HepG2 (cell line): Measurements from ENCODE around the gene BCAN. TPM values are rescaled to one million over a fixed set of nuclear protein-coding genes. Genes with fewer than 3 reads are reported as not detected.

Experiments used
- ATAC-seq: fragments of 200-7000 bp; cut with Tn5 transposase; 3 replicates; pipeline ENCODE4 v1.9.1; 2020; ENCODE audit warnings: mild to moderate bottlenecking, moderate library complexity
- BruUV-seq: library from RNA; stranded (reverse); fragments of 400-500 nt; replicated peaks from 2 replicates; lab custom pipeline; 2021; lab: Mats Ljungman, UMichigan
- CTCF ChIA-PET: fragments of 300-600 bp; formaldehyde crosslinking; extraction: SDS; loops from one replicate; lab custom pipeline; 2021; ENCODE audit warnings: low total read pairs, inconsistent platforms, low intra/inter-chr PET ratio; lab: Yijun Ruan, JAX
- POLR2A ChIA-PET: fragments of 350-600 bp; sonication (Branson Sonifier 250); formaldehyde crosslinking; loops from one replicate; lab custom pipeline; 2020; ENCODE audit warnings: antibody characterized with exemption, inconsistent platforms; lab: Yijun Ruan, JAX
- DNase-seq: peaks from one replicate; pipeline ENCODE4 v3.0.0-alpha.2; 2015; ENCODE audit warnings: low spot score
- FAIRE-seq: peaks from 3 replicates; lab custom pipeline; 2011; peaks lifted over from hg19 to GRCh38; lab: Jason Lieb, UNC
- H2AFZ ChIP-seq: one replicate; pipeline ENCODE4 v1.6.1; 2011; ENCODE audit warnings: low read length, inconsistent platforms
- H3K27ac ChIP-seq: fragments of 300-600 bp; 3 replicates; pipeline ENCODE4 v1.8.0; 2011; ENCODE audit warnings: mixed run types, mild to moderate bottlenecking, mixed read lengths, low read length, inconsistent platforms; ENCODE audit not compliant: insufficient read depth; ENCODE audit errors: extremely low read length
- H3K27me3 ChIP-seq, 2 experiments: fragments of 200-600 bp in 1 of 2; 2 replicates in 1 of 2; 3 replicates in 1 of 2; pipeline versions ENCODE4 v1.6.0 to v1.8.0; 2011; ENCODE audit warnings: low read length in 2 of 2, mild to moderate bottlenecking in 2 of 2, moderate library complexity in 2 of 2, inconsistent platforms in 1 of 2; ENCODE audit not compliant: insufficient read depth in 2 of 2, control insufficient read depth in 1 of 2
- H3K36me3 ChIP-seq, 2 experiments: fragments of 200-600 bp in 1 of 2; replicated peaks in 1 of 2; 2 replicates in 1 of 2; 3 replicates in 1 of 2; pipeline versions ENCODE4 v1.5.1 to v1.8.0; 2011; ENCODE audit warnings: low read length in 2 of 2, inconsistent platforms in 1 of 2; ENCODE audit not compliant: insufficient read depth in 2 of 2, control insufficient read depth in 1 of 2
- H3K4me1 ChIP-seq: 2 replicates; pipeline ENCODE4 v1.5.1; 2012; ENCODE audit warnings: low read length, inconsistent platforms; ENCODE audit not compliant: insufficient read depth
- H3K4me2 ChIP-seq: 2 replicates; pipeline ENCODE4 v1.6.0; 2011; ENCODE audit warnings: low read depth, low read length, inconsistent platforms
- H3K4me3 ChIP-seq, 3 experiments: fragments of 200-600 bp in 1 of 3; sonication (generic), shearing (Covaris generic) in 1 of 3; replicated peaks in 1 of 3; 2 replicates each; pipeline ENCODE4 v1.5.1; 2011 to 2016; ENCODE audit warnings: low read length in 3 of 3, inconsistent platforms in 2 of 3, low read depth in 2 of 3, mild to moderate bottlenecking in 2 of 3, control low read depth in 1 of 3, mixed read lengths in 1 of 3; ENCODE audit not compliant: insufficient read depth in 1 of 3
- H3K79me2 ChIP-seq: one replicate; pipeline ENCODE4 v1.6.1; 2011; ENCODE audit warnings: low read length, inconsistent platforms; ENCODE audit not compliant: insufficient read depth
- H3K9ac ChIP-seq: 2 replicates; pipeline ENCODE4 v1.6.0; 2011; ENCODE audit warnings: mild to moderate bottlenecking, low read depth, low read length, inconsistent platforms; ENCODE audit not compliant: insufficient read depth
- H3K9me3 ChIP-seq: 2 replicates; pipeline ENCODE4 v1.5.1; 2012; ENCODE audit warnings: mild to moderate bottlenecking, low read length
- H4K20me1 ChIP-seq: 2 replicates; pipeline ENCODE4 v1.6.0; 2011; ENCODE audit warnings: inconsistent platforms, mild to moderate bottlenecking, low read length, moderate library complexity; ENCODE audit not compliant: insufficient read depth
- AGO2 ChIP-seq: fragments of 200-400 bp; formaldehyde crosslinking; optimal IDR thresholded peaks from 2 replicates; pipeline ENCODE3; 2017; ENCODE audit warnings: mild to moderate bottlenecking, low read depth, low read length, moderate library complexity
- CCAR2 ChIP-seq: fragments of 200-400 bp; formaldehyde crosslinking; optimal IDR thresholded peaks from 2 replicates; pipeline ENCODE3; 2018; ENCODE audit warnings: low read depth, mild to moderate bottlenecking, low read length, moderate library complexity
- CREB1 ChIP-seq, 2 experiments: fragments of 450-650 bp in 1 of 2; IDR thresholded peaks; 2 replicates each; pipeline ENCODE4 v1.6.1; 2016 to 2017; ENCODE audit warnings: control low read depth in 1 of 2, mild to moderate bottlenecking in 1 of 2, missing compliant biosample characterization in 1 of 2, missing genetic modification characterization in 1 of 2
- ELF3 ChIP-seq: IDR thresholded peaks from 2 replicates; pipeline ENCODE4 v1.6.1; 2016; ENCODE audit warnings: missing genetic modification reagents, missing compliant biosample characterization
- FLYWCH1 ChIP-seq: sonication (generic); formaldehyde crosslinking; IDR thresholded peaks from 2 replicates; pipeline ENCODE4 v1.8.1; 2023; ENCODE audit warnings: mild to moderate bottlenecking, missing genetic modification reagents
- GLI4 ChIP-seq: sonication (generic); formaldehyde crosslinking; IDR thresholded peaks from 2 replicates; pipeline ENCODE4 v1.5.1; 2020; ENCODE audit warnings: missing genetic modification reagents, mild to moderate bottlenecking, moderate library complexity, borderline replicate concordance
- HNRNPL ChIP-seq: fragments of 200-400 bp; formaldehyde crosslinking; IDR thresholded peaks from 2 replicates; pipeline ENCODE4 v1.6.1; 2017; ENCODE audit warnings: mild to moderate bottlenecking, low read depth, low read length
- IKZF1 ChIP-seq: fragments of 450-650 bp; IDR thresholded peaks from 2 replicates; pipeline ENCODE4 v1.7.1; 2016
- KLF6 ChIP-seq: IDR thresholded peaks from 2 replicates; pipeline ENCODE4 v1.8.0; 2016; ENCODE audit warnings: missing biosample characterization, missing genetic modification reagents
- NR2C2 ChIP-seq: sonication (generic); formaldehyde crosslinking; IDR thresholded peaks from 2 replicates; pipeline ENCODE4 v1.4.0; 2020; ENCODE audit warnings: missing genetic modification reagents, mild to moderate bottlenecking, moderate library complexity, borderline replicate concordance
- POLR2A ChIP-seq, 2 experiments: IDR thresholded peaks; 2 replicates each; pipeline ENCODE4 v1.6.1; 2011; ENCODE audit warnings: low read depth in 2 of 2, low read length in 2 of 2, mild to moderate bottlenecking in 1 of 2, moderate library complexity in 1 of 2; ENCODE audit not compliant: insufficient read depth in 1 of 2
- POLR2AphosphoS5 ChIP-seq: IDR thresholded peaks from 2 replicates; pipeline ENCODE4 v1.6.1; 2012; ENCODE audit warnings: low read depth, low read length
- RBFOX2 ChIP-seq: fragments of 200-400 bp; formaldehyde crosslinking; IDR thresholded peaks from 2 replicates; pipeline ENCODE4 v1.6.1; 2017; ENCODE audit warnings: low read depth, mild to moderate bottlenecking, low read length
- RCOR2 ChIP-seq: IDR thresholded peaks from 2 replicates; pipeline ENCODE4 v1.6.1; 2016; ENCODE audit warnings: missing biosample characterization, missing genetic modification reagents
- SRSF9 ChIP-seq: fragments of 200-400 bp; formaldehyde crosslinking; IDR thresholded peaks from 2 replicates; pipeline ENCODE4 v1.6.1; 2018; ENCODE audit warnings: borderline replicate concordance, mild to moderate bottlenecking, low read depth, low read length; ENCODE audit not compliant: insufficient read depth, poor library complexity, severe bottlenecking
- SRY ChIP-seq: sonication (generic); formaldehyde crosslinking; IDR thresholded peaks from 2 replicates; pipeline ENCODE4 v1.8.0; 2022; ENCODE audit warnings: mild to moderate bottlenecking, missing genetic modification reagents
- ZBTB38 ChIP-seq: sonication (generic); formaldehyde crosslinking; IDR thresholded peaks from 2 replicates; pipeline ENCODE4 v1.5.1; 2020; ENCODE audit warnings: mild to moderate bottlenecking, missing genetic modification reagents
- ZNF317 ChIP-seq: sonication (generic); formaldehyde crosslinking; IDR thresholded peaks from 2 replicates; pipeline ENCODE4 v1.5.0; 2020; ENCODE audit warnings: mild to moderate bottlenecking, missing genetic modification reagents
- ZNF329 ChIP-seq: sonication (generic); formaldehyde crosslinking; IDR thresholded peaks from 2 replicates; pipeline ENCODE4 v1.9.0; 2021; ENCODE audit warnings: low read depth, mild to moderate bottlenecking, missing genetic modification reagents
- ZNF644 ChIP-seq: IDR thresholded peaks from 2 replicates; pipeline ENCODE4 v1.6.1; 2016; ENCODE audit warnings: low read depth
- ZNF678 ChIP-seq: sonication (generic); formaldehyde crosslinking; IDR thresholded peaks from 2 replicates; pipeline ENCODE4 v1.4.0; 2020; ENCODE audit warnings: mild to moderate bottlenecking, missing genetic modification reagents
- WGBS: methylation state at CpG from one replicate; pipeline ENCODE4 v1.1.6; 2017; ENCODE audit warnings: low lambda C conversion rate; 5-methylcytosine and 5-hydroxymethylcytosine counted together
- in situ Hi-C: cut with HindIII; loops from 2 replicates; pipeline ENCODE4 v1.10.0; 2017; ENCODE audit warnings: low pct_unique_long_range_greater_than_20kb; ENCODE audit not compliant: extremely low pct_ligation_motif_present
- intact Hi-C: fragments of 100-400 bp; cut with micrococcal nuclease; formaldehyde crosslinking; loops from one replicate; pipeline ENCODE4 v1.10.0; 2022; ENCODE audit not compliant: unreplicated experiment
- polyA plus RNA-seq, 8 experiments: library from polyadenylated mRNA; depleted of rRNA in 3 of 8; stranded (reverse) in 7 of 8; unstranded in 1 of 8; fragments of >200 nt; fragmentation: Illumina TruSeq in 4 of 8; extraction: Trizol in 4 of 8; gene quantifications; 2 replicates each; pipeline versions ENCODE4 v1.2.1 to v1.2.3, GENCODE V29; 2011 to 2016; ENCODE audit warnings: low read depth in 4 of 8, missing spikeins in 1 of 8, mixed read lengths in 1 of 8; ENCODE audit not compliant: insufficient read depth in 1 of 8
- total RNA-seq, 5 experiments: library from RNA; depleted of rRNA; stranded (reverse); fragments of >200 nt; fragmentation: Illumina TruSeq; extraction: Trizol; gene quantifications; 2 replicates each; pipeline ENCODE4 v1.2.3, GENCODE V29; 2016; ENCODE audit warnings: low read depth in 1 of 5
- TF ChIP-seq, protein P1 (sequence below): IDR thresholded peaks from 2 replicates; pipeline ENCODE4 v1.6.1; 2018; ENCODE audit warnings: missing genetic modification reagents, mild to moderate bottlenecking, missing compliant biosample characterization

Gene BCAN
- total and polyA plus RNA-seq, 2 of the 13 experiments (the other 11 are each of a cell fraction or from before 2014, with no cell fraction given), result not detected

DNA sequence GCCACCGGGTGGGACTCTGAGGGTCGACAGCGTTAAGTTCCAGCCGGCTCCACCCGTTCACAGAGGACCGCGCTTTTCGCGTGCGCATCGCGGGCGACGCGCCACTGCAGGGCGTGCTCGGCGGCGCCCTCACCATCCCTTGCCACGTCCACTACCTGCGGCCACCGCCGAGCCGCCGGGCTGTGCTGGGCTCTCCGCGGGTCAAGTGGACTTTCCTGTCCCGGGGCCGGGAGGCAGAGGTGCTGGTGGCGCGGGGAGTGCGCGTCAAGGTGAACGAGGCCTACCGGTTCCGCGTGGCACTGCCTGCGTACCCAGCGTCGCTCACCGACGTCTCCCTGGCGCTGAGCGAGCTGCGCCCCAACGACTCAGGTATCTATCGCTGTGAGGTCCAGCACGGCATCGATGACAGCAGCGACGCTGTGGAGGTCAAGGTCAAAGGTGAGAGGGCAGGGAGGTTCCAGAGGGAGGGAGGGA, 4.9 kb downstream of the BCAN start (continued):
- TF ChIP-seq ZNF678 (CRISPR knock-in tag), result no peak
- peak; percentile 60 for TF ChIP-seq RBFOX2
- TF ChIP-seq POLR2A (IDR thresholded peaks at IDR 0.05; ENCODE audit: insufficient read depth in 1 of 2, low read depth in 2 of 2, low read length in 2 of 2), result peak in 1 of 2 experiments; percentile 36; a peak in 1 of 4 replicates
- TF ChIP-seq ELF3, result no peak
- 0 out of 2 replicates have a peak, but pooled peaks have one; percentile 20 for TF ChIP-seq ZBTB38
- no peak for TF ChIP-seq CCAR2
- TF ChIP-seq NR2C2 (CRISPR knock-in tag), result 0 out of 2 replicates have a peak, but pooled peaks have one; percentile 44
- TF ChIP-seq, all 625 proteins: peak for 11

DNA sequence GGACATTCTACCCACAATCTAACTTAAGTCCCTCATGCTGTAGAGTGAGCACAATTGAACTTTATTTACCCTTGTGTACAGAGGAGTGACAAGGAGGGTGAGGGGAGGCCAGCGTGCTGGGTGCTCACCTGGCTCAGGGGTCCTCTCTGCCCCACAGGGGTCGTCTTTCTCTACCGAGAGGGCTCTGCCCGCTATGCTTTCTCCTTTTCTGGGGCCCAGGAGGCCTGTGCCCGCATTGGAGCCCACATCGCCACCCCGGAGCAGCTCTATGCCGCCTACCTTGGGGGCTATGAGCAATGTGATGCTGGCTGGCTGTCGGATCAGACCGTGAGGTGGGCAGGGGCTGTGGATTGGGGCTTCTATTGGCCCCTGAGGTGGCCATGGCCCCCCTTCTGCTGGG, 5.4 kb downstream of the BCAN start:
- POLR2A ChIA-PET, result no interaction called here
- DNase-seq, result no peak
- TF ChIP-seq ZNF329 (CRISPR knock-in tag) (no peak), GLI4 (no peak), SRSF9 (no peak), CREB1 (IDR thresholded peaks at IDR 0.05) (no peak), CREB1 (CRISPR knock-in tag; IDR thresholded peaks at IDR 0.05) (no peak), FLYWCH1 (CRISPR knock-in tag) (no peak), RCOR2 (no peak), POLR2AphosphoS5 (peak; percentile 25; the same call in 1 of the 2 replicates), ZNF644 (no peak), KLF6 (no peak), POLR2A (IDR thresholded peaks at IDR 0.05; ENCODE audit: insufficient read depth in 1 of 2, low read depth in 2 of 2, low read length in 2 of 2) (peak in 1 of 2 experiments; percentile 2; a peak in 1 of 4 replicates), IKZF1 (no peak), HNRNPL (no peak), SRY (no peak), AGO2 (peak; percentile 71), ZNF317 (CRISPR knock-in tag) (no peak)
- TF ChIP-seq, protein P1, sequence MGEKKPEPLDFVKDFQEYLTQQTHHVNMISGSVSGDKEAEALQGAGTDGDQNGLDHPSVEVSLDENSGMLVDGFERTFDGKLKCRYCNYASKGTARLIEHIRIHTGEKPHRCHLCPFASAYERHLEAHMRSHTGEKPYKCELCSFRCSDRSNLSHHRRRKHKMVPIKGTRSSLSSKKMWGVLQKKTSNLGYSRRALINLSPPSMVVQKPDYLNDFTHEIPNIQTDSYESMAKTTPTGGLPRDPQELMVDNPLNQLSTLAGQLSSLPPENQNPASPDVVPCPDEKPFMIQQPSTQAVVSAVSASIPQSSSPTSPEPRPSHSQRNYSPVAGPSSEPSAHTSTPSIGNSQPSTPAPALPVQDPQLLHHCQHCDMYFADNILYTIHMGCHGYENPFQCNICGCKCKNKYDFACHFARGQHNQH, result no peak
- TF ChIP-seq, all 625 proteins: peak for 3
- H3K4me3 ChIP-seq, result no peak overlapping the region
- no TSS peak for BruUV-seq
- no peaks in the 10 kb centered on the region for H3K79me2 ChIP-seq
- H4K20me1 ChIP-seq, result peaks cover 51% of the 10 kb centered on the region
- no peaks in the 10 kb centered on the region for H3K27me3 ChIP-seq
- intact Hi-C loops, result no loop called here
- no peak overlapping the region for H3K4me2 ChIP-seq
- in situ Hi-C loops, result no loop called here
- H3K4me1 ChIP-seq, result no peaks in the 10 kb centered on the region
- no peaks in the 10 kb centered on the region for H3K9me3 ChIP-seq
- no peak overlapping the region for H2AFZ ChIP-seq
- no peak overlapping the region for H3K9ac ChIP-seq
- no peak overlapping the region for H3K27ac ChIP-seq
- over 99% methylated on average over 10 of the region's 10 CpGs for WGBS
- FAIRE-seq (no peak), ATAC-seq (no peak)
- H3K36me3 ChIP-seq, result peaks cover 0 to 8% of the 10 kb centered on the region in 2 experiments; a peak in 2 of 5 replicates
- CTCF ChIA-PET, result no interaction called here
